Stimulated activated CD4-positive, alpha-beta T cell treated with anti-CD3 and anti-CD28 coated beads, Interleukin-4, amount 100 ng/mL, for 4 hours (primary cell): Measurements from ENCODE around the gene HDC.

Experiments used
- DNase-seq, 2 experiments: peaks; one replicate each; pipeline ENCODE4 v3.0.0-alpha.2; 2020

Gene HDC

DNA sequence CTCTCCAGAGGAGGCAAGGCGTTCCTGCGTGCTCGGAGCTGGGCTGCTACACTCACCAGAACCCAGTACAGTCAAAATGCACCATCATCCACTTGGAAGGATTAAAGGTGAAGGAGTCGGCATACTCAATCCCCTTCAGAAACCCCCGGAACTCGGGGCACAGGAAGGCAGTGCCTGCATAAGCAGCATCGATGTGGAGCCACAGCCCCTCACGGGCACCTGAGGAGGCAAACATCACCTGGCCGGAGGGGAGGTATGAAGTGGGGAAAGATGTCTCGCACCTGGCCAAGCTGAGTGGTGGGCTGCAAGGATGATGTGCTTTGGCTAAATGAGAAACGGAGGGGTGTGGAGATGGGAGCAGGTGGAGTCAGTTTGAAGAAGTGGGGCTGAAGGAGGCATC is 13.0 kb downstream of the HDC start:
- no peak for DNase-seq

- DNase-seq, result no peak
These were observed 13.8 kb downstream of the HDC start for GRCh38 chr15:50251638-50252182.

DNA sequence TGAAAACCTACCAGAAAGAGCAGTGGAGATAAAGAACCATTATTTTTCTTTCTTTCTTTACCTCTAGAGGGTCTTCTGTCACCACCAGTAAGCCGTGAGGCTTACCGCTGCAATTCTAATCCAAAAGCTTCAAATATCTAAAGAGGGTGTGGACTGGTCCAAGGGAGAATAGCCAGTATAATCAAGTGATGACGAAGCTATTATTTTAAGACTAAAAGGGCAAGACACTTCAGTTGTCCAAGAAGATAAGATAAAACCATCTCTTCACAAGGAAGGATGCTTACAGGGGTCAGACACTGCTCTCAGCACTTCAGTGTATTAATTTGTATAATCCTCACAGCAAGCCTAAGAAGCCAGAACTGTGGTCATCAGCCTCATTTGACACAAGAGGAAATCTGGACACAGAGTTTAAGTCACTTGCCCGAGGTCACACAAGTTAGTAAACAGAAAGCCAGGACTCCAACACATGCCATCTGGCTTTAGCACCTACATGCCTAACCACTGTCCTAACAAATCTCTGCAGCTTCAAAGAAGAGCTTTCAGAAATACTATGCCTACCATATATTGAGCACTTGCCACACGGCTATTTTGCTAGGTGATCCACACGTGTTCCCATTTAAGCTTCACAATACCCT is 14.6 kb downstream of the HDC start:
- no peak for DNase-seq

DNA sequence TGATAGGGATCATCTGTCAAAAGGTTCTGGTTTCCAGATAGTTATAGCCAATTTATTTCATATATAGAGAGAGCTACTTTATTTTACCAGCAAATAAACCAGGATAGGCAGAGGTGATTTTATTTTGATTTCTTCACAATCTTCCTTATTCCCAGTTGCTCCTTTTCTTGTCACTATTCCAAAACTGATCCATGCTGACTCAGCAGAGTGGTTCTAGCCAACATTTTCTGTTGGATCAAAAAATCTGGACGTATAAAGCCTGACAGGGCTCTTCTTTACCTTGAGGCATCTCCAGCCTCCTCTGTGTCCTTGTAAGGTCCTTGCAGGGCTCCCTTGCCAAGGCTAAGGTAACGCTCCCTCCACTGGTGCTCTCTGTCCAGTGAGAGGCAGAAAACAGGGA is 15.8 kb downstream of the HDC start:
- no peak for DNase-seq

- no peak for DNase-seq
These were observed 16.4 kb downstream of the HDC start for GRCh38 chr15:50248994-50249582.

DNA sequence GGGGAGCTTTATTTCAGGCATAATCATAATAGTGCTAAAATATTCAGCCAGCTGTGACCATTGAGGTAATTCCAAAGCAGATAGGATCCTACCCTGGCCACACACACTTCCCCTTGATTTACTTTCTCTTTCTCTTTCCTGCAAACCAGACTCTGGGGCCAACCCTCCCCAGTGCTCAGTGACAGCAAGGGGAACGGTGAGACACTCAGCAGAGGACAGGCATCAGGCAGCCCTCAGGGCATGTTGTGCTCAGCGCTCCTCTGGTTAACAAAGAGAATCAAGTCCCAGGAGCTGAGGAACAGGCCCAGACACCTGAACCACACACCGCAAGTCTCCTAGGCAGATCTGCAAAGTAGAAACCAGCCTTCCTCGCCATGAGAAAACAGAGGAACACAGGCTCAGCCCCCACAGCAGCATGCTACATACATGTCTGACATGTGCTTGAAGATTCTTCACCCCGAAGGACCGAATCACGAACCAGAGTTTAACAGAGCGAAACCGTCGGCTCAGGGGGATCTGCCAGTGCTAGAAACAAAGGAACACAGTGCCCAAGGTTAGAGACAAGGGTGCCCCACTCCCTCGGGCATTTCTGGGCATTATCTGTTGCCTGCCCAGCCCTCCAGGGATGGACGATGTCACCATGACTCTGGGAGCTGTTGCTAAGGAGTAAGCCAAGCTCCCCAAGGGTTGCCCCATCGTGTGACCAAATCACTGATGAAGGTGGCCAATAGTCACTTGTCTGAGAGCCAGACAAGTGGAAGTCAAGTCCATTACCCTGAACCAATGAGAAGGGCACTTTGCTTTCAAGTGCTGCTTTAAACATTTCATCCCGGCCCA is 17.5 kb downstream of the HDC start:
- peak; percentile 39 to 63 for DNase-seq

GRCh38 chr15:50246631-50247030 is 18.9 kb downstream of the HDC start:
- no peak for DNase-seq

DNA sequence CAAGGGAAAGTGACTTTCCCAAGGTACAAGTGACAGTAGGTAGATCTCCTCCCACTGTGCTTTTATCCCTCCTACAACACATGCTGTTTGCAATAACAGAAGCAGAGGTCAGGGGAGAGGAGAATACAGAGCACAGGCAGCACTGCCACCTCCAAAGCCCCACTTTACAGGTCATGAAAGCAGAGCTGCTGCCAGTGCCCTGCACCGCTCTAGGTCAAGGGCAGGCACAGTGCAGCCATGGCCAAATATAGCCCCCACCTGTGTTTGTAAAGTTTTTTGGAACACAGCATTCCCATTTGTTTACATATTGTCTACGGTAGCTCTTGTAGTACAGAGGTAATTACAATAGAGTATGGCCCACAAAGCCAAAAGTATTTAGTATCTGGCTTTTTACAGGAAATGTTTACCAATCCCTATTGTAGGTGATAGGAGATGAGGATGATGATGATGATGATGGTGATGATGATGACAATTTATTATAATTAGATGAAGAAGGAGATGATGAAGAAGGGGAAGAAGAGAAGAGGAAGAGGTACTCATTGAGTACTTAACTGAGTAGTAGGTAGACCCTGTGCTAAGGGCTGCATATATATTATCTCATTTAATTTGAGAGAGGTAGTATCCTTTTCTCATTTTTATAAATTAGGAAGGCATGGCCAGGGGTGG is 20.4 kb downstream of the HDC start:
- no peak for DNase-seq

GRCh38 chr15:50244153-50244552 is 21.4 kb downstream of the HDC start:
- no peak for DNase-seq

GRCh38 chr15:50241684-50242450 is 23.7 kb downstream of the HDC start:
- DNase-seq, result no peak

DNA sequence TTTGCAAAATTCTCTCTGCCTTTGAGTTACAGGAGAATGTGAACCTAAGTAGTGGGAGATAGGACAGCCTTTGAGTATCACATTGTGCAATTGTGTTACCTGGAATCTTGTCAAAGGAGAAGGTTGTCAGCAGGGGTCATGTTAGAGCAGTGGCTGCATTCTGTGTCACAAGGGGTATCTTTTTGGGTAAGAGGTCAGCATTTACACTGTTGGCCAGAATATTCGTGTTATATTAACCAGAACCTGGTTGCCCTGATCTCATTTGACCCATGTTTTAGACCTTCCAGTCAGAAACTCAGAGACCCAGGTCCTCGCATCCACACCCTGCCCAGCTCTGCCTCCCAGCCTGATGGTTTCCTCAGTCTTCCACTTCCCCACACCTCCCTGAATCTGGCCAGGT is 27.3 kb downstream of the HDC start:
- no peak for DNase-seq

GRCh38 chr15:50236433-50236832 is 29.1 kb downstream of the HDC start:
- no peak for DNase-seq

DNA sequence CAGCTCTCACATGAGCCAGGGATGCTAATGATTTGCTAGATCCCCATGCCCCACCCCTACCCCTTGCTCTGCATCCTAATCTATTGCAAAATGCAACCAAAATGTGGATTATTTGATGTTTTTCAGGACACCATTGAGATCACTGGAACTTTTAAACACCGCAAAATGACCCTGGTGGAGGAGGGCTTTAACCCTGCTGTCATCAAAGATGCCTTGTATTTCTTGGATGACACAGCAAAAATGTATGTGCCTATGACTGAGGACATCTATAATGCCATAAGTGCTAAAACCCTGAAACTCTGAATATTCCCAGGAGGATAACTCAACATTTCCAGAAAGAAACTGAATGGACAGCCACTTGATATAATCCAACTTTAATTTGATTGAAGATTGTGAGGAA is 29.7 kb downstream of the HDC start:
- no peak for DNase-seq

- no peak for DNase-seq
These were observed 30.8 kb downstream of the HDC start for GRCh38 chr15:50234764-50235163.

DNA sequence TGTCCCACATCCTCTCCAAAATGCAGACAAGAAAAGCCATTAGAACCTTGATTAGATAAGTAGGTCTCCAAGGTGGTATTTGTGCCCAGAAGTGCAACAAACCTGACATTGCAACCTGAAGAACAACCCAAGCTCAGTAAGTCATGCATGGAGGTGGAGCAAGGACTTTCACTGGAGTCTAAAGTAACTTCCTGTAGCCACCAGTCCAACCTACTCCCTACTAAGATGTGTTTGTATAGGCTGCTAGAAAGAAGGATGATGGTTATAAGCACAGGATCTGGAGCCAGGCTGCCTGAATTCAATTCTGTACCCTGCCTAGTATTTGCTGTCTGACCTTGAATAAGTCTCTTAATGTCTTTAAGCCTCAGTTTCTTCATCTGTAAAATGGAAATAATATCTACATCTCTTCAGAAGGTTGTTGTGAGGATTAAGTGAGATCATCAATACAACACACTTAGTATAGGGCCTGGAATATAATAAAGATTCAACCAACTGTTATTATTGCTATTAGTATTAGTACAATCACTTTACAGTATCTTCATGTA is 32.3 kb downstream of the HDC start:
- no peak for DNase-seq

GRCh38 chr15:50232791-50233190 is 32.7 kb downstream of the HDC start:
- no peak for DNase-seq

GRCh38 chr15:50231761-50232160 is 33.8 kb downstream of the HDC start:
- DNase-seq, result no peak

- DNase-seq, result no peak
These were observed 36.2 kb downstream of the HDC start for GRCh38 chr15:50229336-50229735.

GRCh38 chr15:50228866-50229265 is 36.7 kb downstream of the HDC start:
- no peak for DNase-seq

GRCh38 chr15:50227076-50227475 is 38.5 kb downstream of the HDC start:
- DNase-seq, result no peak

- DNase-seq, result no peak
These were observed 39.6 kb downstream of the HDC start for GRCh38 chr15:50225938-50226337.

DNA sequence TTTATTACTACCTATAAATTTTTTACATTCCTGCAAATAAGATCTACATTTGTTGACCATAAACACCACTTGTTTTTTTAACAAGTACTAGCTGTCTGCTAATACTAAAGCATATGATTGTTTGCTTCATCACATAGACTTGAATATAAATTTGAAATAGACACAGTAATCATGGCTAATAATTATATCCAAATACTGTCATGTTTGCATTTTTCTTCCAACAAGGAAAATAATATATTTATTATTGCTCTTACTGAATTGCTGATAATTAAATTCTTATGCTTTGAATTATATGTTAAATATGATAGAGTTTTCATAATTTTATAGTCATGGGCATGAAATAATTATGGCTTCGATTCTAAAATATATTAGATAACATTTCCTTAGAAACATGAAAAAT is 40.5 kb downstream of the HDC start:
- DNase-seq, result no peak
